GM19238 (cell line): ENCODE data around the gene TUBB4A.

Experiments
- DNase-seq: peaks from one replicate; pipeline ENCODE4 v3.0.0; 2011; ENCODE audit warnings: low spot score; ENCODE audit not compliant: insufficient read length

The TUBB4A gene

GRCh38 chr19:6495947-6496346 lies 6.2 kb downstream of the TUBB4A start:
- DNase-seq: no peak

- DNase-seq: no peak
These were observed 7.6 kb downstream of the TUBB4A start for GRCh38 chr19:6494438-6495036.

GRCh38 chr19:6491802-6492592 lies 10.1 kb downstream of the TUBB4A start:
- no peak for DNase-seq

- DNase-seq: no peak
These were observed 12.0 kb downstream of the TUBB4A start for GRCh38 chr19:6490134-6490533.

GRCh38 chr19:6489278-6490061 lies 12.6 kb downstream of the TUBB4A start:
- DNase-seq: no peak

GRCh38 chr19:6484831-6485230 lies 17.3 kb downstream of the TUBB4A start:
- no peak for DNase-seq

GRCh38 chr19:6484230-6484629 lies 17.9 kb downstream of the TUBB4A start:
- no peak for DNase-seq

GRCh38 chr19:6483235-6483634 lies 18.9 kb downstream of the TUBB4A start:
- DNase-seq: no peak

GRCh38 chr19:6482343-6482686 lies 19.8 kb downstream of the TUBB4A start:
- DNase-seq: no peak

- no peak for DNase-seq
These were observed 20.4 kb downstream of the TUBB4A start, which contains the start of gene DENND1C for GRCh38 chr19:6481541-6482342. Gene DENND1C (minus strand): TSS chr19:6481787. CDS start chr19:6481695, 92 bp downstream.

GRCh38 chr19:6480848-6481415 lies 21.2 kb downstream of the TUBB4A start:
- no peak for DNase-seq

GRCh38 chr19:6479836-6480398 lies 22.2 kb downstream of the TUBB4A start:
- no peak for DNase-seq

GRCh38 chr19:6478815-6479214 lies 23.3 kb downstream of the TUBB4A start:
- no peak for DNase-seq

- no peak for DNase-seq
These were observed 25.1 kb downstream of the TUBB4A start for GRCh38 chr19:6476896-6477431.

- DNase-seq: no peak
These were observed 25.8 kb downstream of the TUBB4A start for GRCh38 chr19:6476155-6476895.

- no peak for DNase-seq
These were observed 26.6 kb downstream of the TUBB4A start for GRCh38 chr19:6475321-6476108.

- DNase-seq: no peak
These were observed 28.5 kb downstream of the TUBB4A start for GRCh38 chr19:6473647-6474046.

GRCh38 chr19:6472713-6473112 lies 29.4 kb downstream of the TUBB4A start:
- no peak for DNase-seq

- no peak for DNase-seq
These were observed 31.0 kb downstream of the TUBB4A start for GRCh38 chr19:6471076-6471475.
